HG02870 (cell line): Measurements from ENCODE around the gene RBMS2.
"Not testable (repeated sequence)": the region's sequence is repeated elsewhere in the genome, so short reads cannot be mapped to it uniquely, and the experiment has no call there.

Experiments used
- ATAC-seq: cut with Tn5 transposase; IDR thresholded peaks from one replicate; pipeline ENCODE4 v1.9.1; 2021; ENCODE audit warnings: mild to moderate bottlenecking, moderate library complexity; ENCODE audit not compliant: unreplicated experiment

The RBMS2 gene, protein sequence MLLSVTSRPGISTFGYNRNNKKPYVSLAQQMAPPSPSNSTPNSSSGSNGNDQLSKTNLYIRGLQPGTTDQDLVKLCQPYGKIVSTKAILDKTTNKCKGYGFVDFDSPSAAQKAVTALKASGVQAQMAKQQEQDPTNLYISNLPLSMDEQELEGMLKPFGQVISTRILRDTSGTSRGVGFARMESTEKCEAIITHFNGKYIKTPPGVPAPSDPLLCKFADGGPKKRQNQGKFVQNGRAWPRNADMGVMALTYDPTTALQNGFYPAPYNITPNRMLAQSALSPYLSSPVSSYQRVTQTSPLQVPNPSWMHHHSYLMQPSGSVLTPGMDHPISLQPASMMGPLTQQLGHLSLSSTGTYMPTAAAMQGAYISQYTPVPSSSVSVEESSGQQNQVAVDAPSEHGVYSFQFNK

GRCh38 chr12:56521590-56522371 lies at the start of gene RBMS2:
Gene RBMS2 (plus strand): TSS chr12:56521820. CDS start chr12:56522024, 204 bp downstream.
- no peak for ATAC-seq

DNA sequence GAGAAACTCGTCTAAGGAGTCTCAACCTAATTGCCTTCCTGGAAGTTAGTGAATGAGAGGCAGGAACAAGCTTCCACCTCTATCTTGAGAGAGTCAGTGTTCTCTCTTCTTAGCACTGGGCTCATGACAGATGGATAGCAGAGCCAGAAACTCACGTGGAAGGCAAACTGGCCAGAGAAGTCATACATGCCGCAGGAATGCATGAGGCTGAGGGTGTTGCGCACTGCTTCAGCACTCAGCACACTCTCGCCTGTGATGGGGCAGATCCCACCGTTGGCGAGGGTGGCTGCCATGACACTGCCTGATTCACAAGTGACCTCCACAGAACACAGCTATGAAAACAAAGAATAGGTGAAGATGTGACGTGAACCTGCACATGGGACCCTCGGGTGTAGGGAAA lies 47.2 kb upstream of the RBMS2 start:
- no peak for ATAC-seq

GRCh38 chr12:56476143-56476542 lies 45.5 kb upstream of the RBMS2 start:
- no peak for ATAC-seq

- no peak for ATAC-seq
These were observed 44.6 kb upstream of the RBMS2 start for GRCh38 chr12:56476972-56477432.

DNA sequence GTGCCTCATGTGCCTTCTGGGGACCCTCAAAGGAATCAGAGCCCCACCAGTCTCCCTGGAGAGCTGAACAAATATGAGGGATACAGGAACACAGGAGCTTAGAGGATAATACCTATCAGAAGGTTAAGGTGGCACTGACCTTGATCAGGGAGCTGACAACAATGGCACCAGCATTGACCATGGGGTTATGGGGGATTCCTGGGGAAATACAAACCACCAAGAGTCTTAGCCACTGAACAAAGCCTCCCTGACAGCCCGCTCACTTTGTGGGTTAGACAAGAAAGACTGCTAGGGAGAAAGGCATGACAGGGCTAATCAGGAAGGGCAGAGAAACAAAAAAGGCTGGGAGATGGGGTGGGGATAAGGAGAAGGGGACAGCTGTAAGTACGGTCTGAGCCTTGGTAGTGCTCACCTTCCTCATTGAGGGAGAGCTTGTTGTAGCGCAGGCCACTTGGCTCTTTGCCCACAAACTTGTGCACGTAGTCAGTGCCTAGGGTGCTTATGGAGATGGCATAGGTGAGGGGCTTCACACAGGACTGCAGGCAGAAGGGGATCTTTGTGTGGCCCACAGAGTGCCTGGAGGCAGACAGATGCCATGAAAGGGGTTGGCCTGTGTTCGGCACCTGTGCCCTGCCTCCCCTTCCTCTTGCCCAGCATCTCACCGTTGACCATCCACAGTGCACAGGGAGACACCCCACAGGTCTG lies 43.9 kb upstream of the RBMS2 start:
- ATAC-seq: no peak

GRCh38 chr12:56479625-56480024 lies 42.0 kb upstream of the RBMS2 start:
- ATAC-seq: no peak

GRCh38 chr12:56484566-56484965 lies 37.1 kb upstream of the RBMS2 start:
- ATAC-seq: no peak

- ATAC-seq: no peak
These were observed 34.9 kb upstream of the RBMS2 start for GRCh38 chr12:56486694-56487093.

- ATAC-seq: peak; percentile 11
These were observed 34.1 kb upstream of the RBMS2 start for GRCh38 chr12:56487448-56488040.

- ATAC-seq: peak; percentile 96
These were observed 33.3 kb upstream of the RBMS2 start, which contains the start of gene GLS2 for GRCh38 chr12:56488041-56488955. Gene GLS2 (minus strand): TSS chr12:56488161. CDS start chr12:56488118, 43 bp downstream.

DNA sequence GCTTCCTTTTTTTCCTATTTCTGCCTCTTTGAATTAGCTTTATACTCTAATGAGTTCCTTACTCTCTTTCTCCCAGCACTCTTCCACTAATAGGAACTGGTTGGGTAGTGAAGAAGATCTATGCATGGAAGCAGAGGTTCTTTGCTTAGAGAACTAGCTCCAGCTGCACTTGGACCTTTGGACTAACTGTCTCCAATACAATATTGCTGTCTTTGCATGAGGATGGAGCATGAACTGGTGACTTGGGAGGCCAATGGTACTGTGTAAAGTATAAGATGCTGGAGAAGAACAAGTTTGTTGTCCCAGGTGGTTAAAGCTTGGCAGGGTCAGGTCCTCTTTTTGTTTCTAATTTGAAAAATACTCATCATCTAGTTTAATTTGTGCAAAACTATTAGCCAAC lies 31.3 kb upstream of the RBMS2 start:
- ATAC-seq: no peak

GRCh38 chr12:56493409-56494105 lies 28.1 kb upstream of the RBMS2 start:
- ATAC-seq: not testable (repeated sequence)

DNA sequence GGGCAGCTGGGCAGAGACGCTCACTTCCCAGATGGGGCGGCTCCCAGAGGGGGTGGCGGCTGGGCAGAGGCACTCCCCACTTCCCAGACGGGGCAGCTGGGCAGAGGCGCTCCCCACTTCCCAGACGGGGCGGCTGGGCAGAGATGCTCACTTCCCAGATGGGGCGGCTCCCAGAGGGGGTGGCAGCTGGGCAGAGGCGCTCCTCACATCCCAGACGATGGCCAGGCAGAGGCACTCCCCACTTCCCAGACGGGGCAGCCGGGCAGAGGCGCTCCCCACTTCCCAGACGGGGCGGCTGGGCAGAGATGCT lies 27.6 kb upstream of the RBMS2 start:
- not testable (repeated sequence) for ATAC-seq

- not testable (repeated sequence) for ATAC-seq
These were observed 27.1 kb upstream of the RBMS2 start for GRCh38 chr12:56494481-56494880.

- not testable (repeated sequence) for ATAC-seq
These were observed 24.9 kb upstream of the RBMS2 start for GRCh38 chr12:56496704-56497103.

- not testable (repeated sequence) for ATAC-seq
These were observed 23.3 kb upstream of the RBMS2 start for GRCh38 chr12:56498126-56498902.

GRCh38 chr12:56499452-56499851 lies 22.2 kb upstream of the RBMS2 start:
- not testable (repeated sequence) for ATAC-seq

DNA sequence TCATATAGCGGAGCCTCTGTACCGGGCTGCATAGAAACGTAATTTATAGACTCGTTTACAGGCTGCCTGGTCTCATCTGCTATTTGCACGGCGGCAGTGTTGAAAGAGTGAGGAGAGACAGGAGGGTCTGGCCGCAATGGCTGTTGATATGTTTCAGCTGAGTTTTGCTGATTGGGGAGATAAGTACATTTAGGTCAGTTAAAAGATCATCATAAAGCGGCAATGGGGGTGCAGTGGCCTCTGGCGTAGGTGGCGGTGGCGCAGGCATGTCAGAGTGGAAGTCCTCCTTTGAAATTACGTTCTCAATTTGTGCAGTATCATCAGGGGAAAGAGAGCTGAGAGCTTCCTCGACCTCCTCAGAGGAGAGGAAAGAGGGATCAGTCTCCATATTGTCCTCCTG lies 21.7 kb upstream of the RBMS2 start:
- ATAC-seq: not testable (repeated sequence)
